Measurements from ENCODE around the gene SORBS2. TPM values are rescaled to one million over a fixed set of nuclear protein-coding genes. Genes with fewer than 3 reads are reported as not detected.

Gene SORBS2
- total and polyA plus RNA-seq, 2 of the 8 experiments (the other 6 are each of a cell fraction or from before 2014, with no cell fraction given) = 73.0 to 87.1 TPM

GRCh38 chr4:185552254-185552653, 259.7 kb downstream of the SORBS2 start (continued):
- TF ChIP-seq CHD7 (IDR thresholded peaks at IDR 0.05; ENCODE audit: insufficient replicate concordance, low read length) (no peak), POLR2AphosphoS5 (IDR thresholded peaks at IDR 0.05; ENCODE audit: low read depth, low read length) (no peak), TAF7 (optimal IDR thresholded peaks at IDR 0.05; ENCODE audit: borderline replicate concordance, low read depth, low read length) (no peak), GTF2F1 (IDR thresholded peaks at IDR 0.05; ENCODE audit: borderline replicate concordance, low read depth, low read length) (no peak)
